BJ (cell line): Measurements from ENCODE around the gene DAD1. TPM values are rescaled to one million over a fixed set of nuclear protein-coding genes. Genes with fewer than 3 reads are reported as not detected.

ENCODE experiments used
- CTCF ChIA-PET: fragments of 350-600 bp; formaldehyde crosslinking; extraction: SDS; loops from one replicate; lab custom pipeline; 2021; ENCODE audit warnings: antibody characterized with exemption, inconsistent platforms; lab: Yijun Ruan, JAX
- POLR2A ChIA-PET: fragments of 300-600 bp; sonication (Branson Sonifier 250); formaldehyde crosslinking; extraction: SDS; loops from one replicate; lab custom pipeline; 2021; ENCODE audit warnings: antibody characterized with exemption; lab: Charles Lee
- DNase-seq: peaks from one replicate; pipeline ENCODE4 v3.0.0-alpha.2; 2011; ENCODE audit warnings: low read depth
- H3K27me3 ChIP-seq: 2 replicates; pipeline ENCODE4 v1.6.0; 2011; ENCODE audit warnings: low read length; ENCODE audit not compliant: control insufficient read depth, insufficient read depth
- H3K36me3 ChIP-seq: 2 replicates; pipeline ENCODE4 v1.5.1; 2011; ENCODE audit warnings: low read length; ENCODE audit not compliant: control insufficient read depth, insufficient read depth
- H3K4me3 ChIP-seq: 2 replicates; pipeline ENCODE4 v1.5.1; 2011; ENCODE audit warnings: low read depth, mild to moderate bottlenecking, control low read depth, low read length
- CTCF ChIP-seq: IDR thresholded peaks from 2 replicates; pipeline ENCODE4 v1.5.1; 2011; ENCODE audit warnings: low read depth, mild to moderate bottlenecking, control low read depth, inconsistent platforms, low read length, moderate library complexity; ENCODE audit not compliant: insufficient read depth
- polyA plus RNA-seq: library from polyadenylated mRNA; depleted of rRNA; stranded (reverse); fragments of >200 nt; gene quantifications from 2 replicates; pipeline ENCODE4 v1.2.3, GENCODE V29; 2011

Gene DAD1
- polyA plus RNA-seq, 1 experiment, result 383 TPM

- Histone ChIP-seq H3K4me3 (no peak overlapping the region), H3K36me3 (no peaks in the 10 kb centered on the region), H3K27me3 (peaks cover 3% of the 10 kb centered on the region; the same call in 1 of the 2 replicates)
- ChIA-PET POLR2A (no interaction called here), CTCF (interaction anchor here (0.9 to 1.1 kb wide), 2 partner anchors 30 to 44 kb away, joined by 3 to 4 read pairs; no protein-coding TSS in a partner anchor)
- DNase-seq, result no peak
- TF ChIP-seq CTCF, result no peak
These were observed 62.8 kb downstream of the DAD1 start for GRCh38 chr14:22526218-22526617.

- no peak for DNase-seq
- ChIA-PET CTCF (interaction anchor here (0.8 to 1.1 kb wide), 2 partner anchors 12 to 46 kb away, joined by 3 read pairs; no protein-coding TSS in a partner anchor), POLR2A (no interaction called here)
- Histone ChIP-seq H3K4me3 (no peak overlapping the region), H3K36me3 (no peaks in the 10 kb centered on the region), H3K27me3 (peaks cover 3% of the 10 kb centered on the region; the same call in 1 of the 2 replicates)
- no peak for TF ChIP-seq CTCF
These were observed 64.3 kb downstream of the DAD1 start for GRCh38 chr14:22524784-22525161.

- POLR2A ChIA-PET, result no interaction called here
- no peak overlapping the region for H3K4me3 ChIP-seq
- CTCF ChIA-PET, result interaction anchor here (0.8 to 1.1 kb wide), 2 partner anchors 12 to 47 kb away, joined by 3 read pairs; no protein-coding TSS in a partner anchor
These were observed 64.8 kb downstream of the DAD1 start for GRCh38 chr14:22524115-22524783.

GRCh38 chr14:22523283-22523682, 65.7 kb downstream of the DAD1 start:
- DNase-seq, result no peak
- ChIA-PET CTCF (interaction anchor here (1.3 kb wide), 1 partner anchor 11 kb away, joined by 5 read pairs; no protein-coding TSS in a partner anchor), POLR2A (no interaction called here)
- Histone ChIP-seq H3K27me3 (peaks cover 3% of the 10 kb centered on the region), H3K4me3 (no peak overlapping the region), H3K36me3 (no peaks in the 10 kb centered on the region)
- no peak for TF ChIP-seq CTCF

More at GRCh38 chr14:22524115-22524783, 64.8 kb downstream of the DAD1 start:
- Histone ChIP-seq H3K27me3 (peaks cover 3% of the 10 kb centered on the region; the same call in 1 of the 2 replicates), H3K36me3 (no peaks in the 10 kb centered on the region)
- no peak for DNase-seq
- no peak for TF ChIP-seq CTCF

GRCh38 chr14:22522466-22522957, 66.5 kb downstream of the DAD1 start:
- CTCF ChIA-PET, result interaction anchor here (1.3 to 1.5 kb wide), 2 partner anchors 10 to 11 kb away, joined by 3 to 5 read pairs; no protein-coding TSS in a partner anchor
- H3K4me3 ChIP-seq, result no peak overlapping the region
- no peak for TF ChIP-seq CTCF
- peaks cover 3% of the 10 kb centered on the region for H3K27me3 ChIP-seq
- no peaks in the 10 kb centered on the region for H3K36me3 ChIP-seq
- DNase-seq, result no peak
- POLR2A ChIA-PET, result no interaction called here
